Fibroblast of pulmonary artery (primary cell): ENCODE results near the gene GPR160.

ENCODE experiments used
- DNase-seq: peaks from one replicate; pipeline ENCODE4 v3.0.0-alpha.2; 2010; ENCODE audit warnings: low read depth
- H3K4me3 ChIP-seq: replicated peaks from 2 replicates; pipeline ENCODE4 v1.5.1; 2011; ENCODE audit warnings: low read depth, mild to moderate bottlenecking, control low read depth, low read length, moderate library complexity
- CTCF ChIP-seq: IDR thresholded peaks from 2 replicates; pipeline ENCODE4 v1.5.1; 2011; ENCODE audit warnings: mild to moderate bottlenecking, control low read depth, low read length, inconsistent platforms; ENCODE audit errors: missing control alignments

GPR160 gene

GRCh38 chr3:170044795-170045244 lies 7.0 kb downstream of the GPR160 start:
- DNase-seq, result no peak
- no peak for TF ChIP-seq CTCF
- H3K4me3 ChIP-seq, result no peak overlapping the region

- no peak overlapping the region for H3K4me3 ChIP-seq
- TF ChIP-seq CTCF, result no peak
- no peak for DNase-seq
Observed at GRCh38 chr3:170046269-170047132, 8.7 kb downstream of the GPR160 start.

GRCh38 chr3:170047133-170047404 lies 9.3 kb downstream of the GPR160 start:
- no peak for DNase-seq
- H3K4me3 ChIP-seq, result no peak overlapping the region
- no peak for TF ChIP-seq CTCF

- no peak overlapping the region for H3K4me3 ChIP-seq
- no peak for TF ChIP-seq CTCF
- DNase-seq, result peak; percentile 20
Observed at GRCh38 chr3:170049146-170050000, 11.6 kb downstream of the GPR160 start.

GRCh38 chr3:170050753-170051152 lies 13.0 kb downstream of the GPR160 start:
- no peak for DNase-seq
- TF ChIP-seq CTCF, result no peak

GRCh38 chr3:170052398-170052797 lies 14.6 kb downstream of the GPR160 start:
- TF ChIP-seq CTCF, result no peak
- DNase-seq, result no peak
- H3K4me3 ChIP-seq, result no peak overlapping the region

More at GRCh38 chr3:170050753-170051152, 13.0 kb downstream of the GPR160 start:
- H3K4me3 ChIP-seq, result no peak overlapping the region
